ENCODE results near the gene SKAP2. TPM values are rescaled to one million over a fixed set of nuclear protein-coding genes. Genes with fewer than 3 reads are reported as not detected.

Gene SKAP2
- total RNA-seq, 1 donor from 2014 or later = 12.8 TPM

DNA sequence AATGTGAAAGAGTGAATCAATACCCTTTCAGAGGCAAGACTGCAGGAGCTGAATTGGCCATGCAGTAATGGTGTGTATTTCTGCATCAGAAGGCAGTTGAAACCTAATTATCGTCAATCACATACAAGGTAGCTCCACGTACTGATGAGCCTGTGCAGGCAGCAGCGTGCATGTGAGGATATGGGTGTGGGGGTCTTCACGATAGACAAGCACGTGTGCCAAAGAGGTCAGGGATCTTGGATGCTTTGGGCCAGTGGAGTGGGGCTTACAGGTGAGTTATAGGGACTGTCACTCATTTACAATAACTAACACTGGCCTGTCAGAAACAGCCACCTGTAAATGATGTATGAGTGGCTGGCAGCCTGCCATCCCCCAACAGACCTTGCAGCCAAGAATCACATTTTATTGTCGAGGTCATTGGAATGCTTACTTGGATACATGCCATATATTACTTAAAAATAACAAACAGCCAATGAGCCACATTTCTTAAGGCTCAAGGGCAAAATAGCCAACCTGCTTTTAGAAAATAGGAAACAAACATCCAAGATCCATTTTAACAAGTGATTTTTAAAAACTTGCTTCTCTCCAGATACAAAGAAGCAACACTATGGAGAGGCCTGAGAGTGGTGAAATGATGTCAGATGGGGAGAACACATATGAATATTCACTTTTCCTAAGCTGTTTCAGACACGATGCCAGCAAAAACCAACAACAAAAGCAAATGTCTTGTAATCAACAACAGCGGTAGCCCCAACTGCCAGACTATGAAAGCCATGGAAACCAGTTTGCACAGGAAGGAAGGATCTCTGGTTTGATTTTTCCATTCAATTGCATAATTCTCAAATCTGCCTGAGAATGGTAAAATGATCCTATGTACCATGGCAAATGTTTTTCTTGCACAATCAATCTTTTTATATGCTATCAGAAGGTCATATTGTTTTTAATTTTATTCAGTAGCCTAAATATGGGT lies 210.7 kb downstream of the SKAP2 start:
- Histone ChIP-seq H3K4me3 (no peak overlapping the region), H3K27me3 (no peaks in the 10 kb centered on the region), H3K27ac (no peak overlapping the region), H3K4me1 (peaks cover 6% of the 10 kb centered on the region), H3K9me3 (no peaks in the 10 kb centered on the region), H3K36me3 (no peaks in the 10 kb centered on the region)
- TF ChIP-seq POLR2A (IDR thresholded peaks at IDR 0.05) (no peak), POLR2AphosphoS5 (IDR thresholded peaks at IDR 0.05; ENCODE audit: insufficient read depth in 1 of 2, low read depth in 1 of 2) (no peak), CTCF (IDR thresholded peaks at IDR 0.05) (no peak)
- intact Hi-C loops (cut with DNase I) = no loop called here
- no peak for DNase-seq (ENCODE audit: extremely low spot score in 2 of 2)

DNA sequence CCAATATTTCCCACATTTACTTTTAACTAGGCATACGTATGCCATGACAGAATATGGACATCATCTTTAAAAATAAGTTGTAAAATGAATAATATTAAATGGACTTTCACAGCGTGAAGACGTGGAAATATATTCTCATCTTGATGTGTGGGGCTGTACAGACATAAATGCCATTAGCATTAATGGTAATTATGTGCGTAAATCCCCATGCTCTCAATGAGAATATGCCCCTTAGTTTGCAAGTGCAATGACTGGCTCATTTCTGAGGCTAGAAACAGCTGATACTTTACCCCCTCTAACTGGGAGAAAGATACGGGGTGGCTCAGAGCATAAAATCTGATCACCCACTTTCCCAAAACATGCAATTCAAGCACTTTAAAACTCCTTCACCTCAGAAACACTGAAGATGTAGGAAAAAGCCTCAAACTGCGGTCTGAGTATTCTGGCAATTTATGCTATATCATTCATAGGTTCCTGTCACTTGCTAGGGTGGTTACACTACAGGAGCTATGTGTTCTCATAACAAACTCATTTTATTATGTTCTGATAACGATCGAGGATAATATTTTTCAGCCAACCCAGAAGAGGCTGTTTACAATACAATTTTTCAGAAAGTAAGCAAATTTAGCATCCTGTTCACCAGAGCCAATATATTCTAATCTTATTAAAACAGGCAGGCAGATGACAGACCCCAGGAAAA lies 211.8 kb downstream of the SKAP2 start:
- no peaks in the 10 kb centered on the region for H3K9me3 ChIP-seq
- no peak overlapping the region for H3K4me3 ChIP-seq
- H3K27ac ChIP-seq = no peak overlapping the region
- peaks cover 6% of the 10 kb centered on the region for H3K4me1 ChIP-seq
- no peaks in the 10 kb centered on the region for H3K27me3 ChIP-seq
- no peak for DNase-seq (ENCODE audit: extremely low spot score in 2 of 2)
- intact Hi-C loops (cut with DNase I) = no loop called here
- no peak for TF ChIP-seq POLR2A (IDR thresholded peaks at IDR 0.05)
- no peak for TF ChIP-seq POLR2AphosphoS5 (IDR thresholded peaks at IDR 0.05; ENCODE audit: insufficient read depth in 1 of 2, low read depth in 1 of 2)
- no peak for TF ChIP-seq CTCF (IDR thresholded peaks at IDR 0.05)
- H3K36me3 ChIP-seq = no peaks in the 10 kb centered on the region

DNA sequence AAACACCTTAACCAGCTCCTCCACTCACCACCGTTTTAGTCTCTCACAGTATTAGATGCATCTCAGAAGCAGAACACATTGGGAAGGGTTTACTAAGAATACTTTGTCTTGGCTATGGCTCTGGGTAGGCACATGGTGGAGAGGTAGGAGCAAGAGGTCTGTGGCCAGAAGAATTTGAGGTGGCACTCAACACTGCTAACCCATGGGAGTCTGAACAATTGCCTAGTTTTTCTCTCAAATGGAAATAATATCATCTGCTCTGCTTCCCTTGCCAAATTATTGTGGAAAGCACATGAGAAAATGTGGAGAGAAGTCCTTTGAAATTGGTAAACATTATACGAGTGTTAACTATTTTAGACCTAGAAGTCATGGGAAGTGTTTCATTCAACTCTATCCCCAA lies 214.3 kb downstream of the SKAP2 start:
- peaks cover 6% of the 10 kb centered on the region for H3K4me1 ChIP-seq
- DNase-seq (ENCODE audit: extremely low spot score in 2 of 2) = no peak
- no peaks in the 10 kb centered on the region for H3K36me3 ChIP-seq
- H3K27ac ChIP-seq = no peak overlapping the region
- H3K4me3 ChIP-seq = no peak overlapping the region
- H3K27me3 ChIP-seq = no peaks in the 10 kb centered on the region
- TF ChIP-seq POLR2AphosphoS5 (IDR thresholded peaks at IDR 0.05; ENCODE audit: insufficient read depth in 1 of 2, low read depth in 1 of 2) (no peak), CTCF (IDR thresholded peaks at IDR 0.05) (no peak)
- no peaks in the 10 kb centered on the region for H3K9me3 ChIP-seq
- intact Hi-C loops (cut with DNase I) = no loop called here

DNA sequence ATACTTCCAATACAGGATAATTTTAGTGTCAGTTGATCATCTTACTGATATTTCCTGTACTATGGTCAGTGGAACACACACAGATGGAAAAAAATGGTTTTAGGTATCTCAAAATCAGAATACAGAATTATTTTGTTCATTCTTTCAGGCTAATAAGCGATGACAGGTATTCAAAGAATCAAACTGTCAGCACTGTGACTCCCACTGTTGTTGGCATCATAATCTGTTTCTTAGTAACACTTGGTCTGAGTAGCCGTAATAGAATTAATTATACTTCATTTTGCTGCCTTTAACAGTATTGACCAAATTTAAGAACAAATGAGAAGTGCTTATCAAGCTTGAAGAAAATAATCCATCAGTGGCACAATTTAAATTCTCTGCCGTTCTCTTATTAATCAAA lies 215.0 kb downstream of the SKAP2 start:
- no peaks in the 10 kb centered on the region for H3K9me3 ChIP-seq
- DNase-seq (ENCODE audit: extremely low spot score in 2 of 2) = no peak
- no peaks in the 10 kb centered on the region for H3K27me3 ChIP-seq
- H3K4me3 ChIP-seq = no peak overlapping the region
- peaks cover 6% of the 10 kb centered on the region for H3K4me1 ChIP-seq
- no peak overlapping the region for H3K27ac ChIP-seq
- TF ChIP-seq POLR2A (IDR thresholded peaks at IDR 0.05) = no peak
- TF ChIP-seq CTCF (IDR thresholded peaks at IDR 0.05) = no peak
- no peak for TF ChIP-seq POLR2AphosphoS5 (IDR thresholded peaks at IDR 0.05; ENCODE audit: insufficient read depth in 1 of 2, low read depth in 1 of 2)
- no peaks in the 10 kb centered on the region for H3K36me3 ChIP-seq
- intact Hi-C loops (cut with DNase I) = no loop called here
